ENCODE measurements around the gene GBA2.

DNA sequence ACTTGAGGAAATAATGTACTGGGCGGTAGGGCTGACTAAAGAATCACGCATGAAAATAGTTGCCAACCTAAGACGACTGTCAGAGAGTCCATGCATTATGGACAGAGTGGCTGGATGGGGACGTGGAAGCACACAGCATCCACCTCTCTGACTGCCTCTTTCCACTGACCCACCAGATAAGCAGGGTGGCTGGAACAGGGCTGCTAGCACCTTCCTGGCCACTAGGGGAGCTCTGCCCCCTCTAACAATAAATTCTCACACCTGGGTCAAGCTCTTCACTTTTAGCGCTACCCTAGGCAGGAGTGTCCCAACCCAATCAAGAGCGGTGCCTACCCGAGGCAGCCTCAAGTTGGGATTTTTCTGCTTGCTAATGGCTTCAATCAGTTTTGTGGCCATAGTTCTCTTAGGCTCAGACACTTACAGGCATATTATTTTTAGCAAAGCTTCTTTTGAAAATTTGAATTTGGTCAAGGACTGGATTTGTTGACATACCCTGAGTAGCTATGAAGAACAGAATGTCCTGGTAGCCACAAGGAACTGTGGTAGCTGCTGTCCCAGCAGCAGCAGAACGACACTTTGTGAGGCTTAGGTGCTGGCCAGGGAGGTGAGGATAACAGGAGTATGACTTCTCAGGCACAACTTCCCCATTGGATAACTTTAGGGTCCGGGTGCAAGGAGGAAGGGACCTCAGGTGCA, 52.4 kb downstream of the GBA2 start:
- TF ChIP-seq POLR2A (IDR thresholded peaks at IDR 0.05), result no peak
- peak; percentile 73 to 89 (median 78) for TF ChIP-seq CTCF (IDR thresholded peaks at IDR 0.05)

All from Peyer's patch (tissue), 4 donors.